ENCODE data around the gene LRRN1. TPM values are rescaled to one million over a fixed set of nuclear protein-coding genes. Genes with fewer than 3 reads are reported as not detected.

LRRN1 gene
- total RNA-seq (ENCODE audit: low replicate concordance) = 1.7 TPM in 1 of 2 replicates, not detected in the other

GRCh38 chr3:3799173-3800079 is at the start of gene LRRN1:
Gene LRRN1 (plus strand): TSS chr3:3799431. CDS start chr3:3844642, 45,211 bp downstream.
- H3K4me3 ChIP-seq (ENCODE audit: low read depth, low read length) = no peak within 1 kb of the TSS
- DNase-seq (ENCODE audit: low read depth) = no peak
- no peak for TF ChIP-seq CTCF (IDR thresholded peaks at IDR 0.05; ENCODE audit: insufficient read depth, low read length)

- no peak for DNase-seq (ENCODE audit: low read depth)
- no peak overlapping the region for H3K4me3 ChIP-seq (ENCODE audit: low read depth, low read length)
- TF ChIP-seq CTCF (IDR thresholded peaks at IDR 0.05; ENCODE audit: insufficient read depth, low read length) = no peak
Measured at GRCh38 chr3:3753416-3753815, 45.8 kb upstream of the LRRN1 start.

- TF ChIP-seq CTCF (IDR thresholded peaks at IDR 0.05; ENCODE audit: insufficient read depth, low read length) = no peak
- no peak overlapping the region for H3K4me3 ChIP-seq (ENCODE audit: low read depth, low read length)
- DNase-seq (ENCODE audit: low read depth) = no peak
Measured at GRCh38 chr3:3765661-3766060, 33.6 kb upstream of the LRRN1 start.

GRCh38 chr3:3766140-3766539 is 33.1 kb upstream of the LRRN1 start:
- no peak for TF ChIP-seq CTCF (IDR thresholded peaks at IDR 0.05; ENCODE audit: insufficient read depth, low read length)
- no peak for DNase-seq (ENCODE audit: low read depth)
- no peak overlapping the region for H3K4me3 ChIP-seq (ENCODE audit: low read depth, low read length)

GRCh38 chr3:3771094-3771493 is 28.1 kb upstream of the LRRN1 start:
- no peak overlapping the region for H3K4me3 ChIP-seq (ENCODE audit: low read depth, low read length)
- no peak for TF ChIP-seq CTCF (IDR thresholded peaks at IDR 0.05; ENCODE audit: insufficient read depth, low read length)
- DNase-seq (ENCODE audit: low read depth) = no peak

- H3K4me3 ChIP-seq (ENCODE audit: low read depth, low read length) = no peak overlapping the region
- no peak for TF ChIP-seq CTCF (IDR thresholded peaks at IDR 0.05; ENCODE audit: insufficient read depth, low read length)
- no peak for DNase-seq (ENCODE audit: low read depth)
Measured at GRCh38 chr3:3771567-3771966, 27.7 kb upstream of the LRRN1 start.
